HG03159 (cell line): Measurements from ENCODE around the gene LPIN1.
"Not testable (repeated sequence)": the region's sequence is repeated elsewhere in the genome, so short reads cannot be mapped to it uniquely, and the experiment has no call there.

Experiments
- ATAC-seq: cut with Tn5 transposase; IDR thresholded peaks from one replicate; pipeline ENCODE4 v1.9.1; 2021; ENCODE audit warnings: mild to moderate bottlenecking, moderate library complexity; ENCODE audit not compliant: unreplicated experiment

LPIN1 gene

GRCh38 chr2:11829324-11829946, 83.0 kb downstream of the LPIN1 start:
- peak; percentile 33 for ATAC-seq

GRCh38 chr2:11829947-11830707, 83.7 kb downstream of the LPIN1 start:
- ATAC-seq, result peak; percentile 78

- no peak for ATAC-seq
Measured at GRCh38 chr2:11830708-11831301, 84.4 kb downstream of the LPIN1 start.

- ATAC-seq, result no peak
Measured at GRCh38 chr2:11831415-11831814, 85.0 kb downstream of the LPIN1 start.

GRCh38 chr2:11832531-11832930, 86.1 kb downstream of the LPIN1 start:
- ATAC-seq, result no peak

GRCh38 chr2:11833601-11834000, 87.2 kb downstream of the LPIN1 start:
- no peak for ATAC-seq

GRCh38 chr2:11835403-11835802, 89.0 kb downstream of the LPIN1 start:
- ATAC-seq, result no peak

- no peak for ATAC-seq
Measured at GRCh38 chr2:11836647-11837219, 90.3 kb downstream of the LPIN1 start.

- ATAC-seq, result no peak
Measured at GRCh38 chr2:11837875-11838734, 91.7 kb downstream of the LPIN1 start.

- no peak for ATAC-seq
Measured at GRCh38 chr2:11839916-11840315, 93.5 kb downstream of the LPIN1 start.

GRCh38 chr2:11842336-11842735, 95.9 kb downstream of the LPIN1 start:
- no peak for ATAC-seq

- ATAC-seq, result not testable (repeated sequence)
Measured at GRCh38 chr2:11844798-11845197, 98.4 kb downstream of the LPIN1 start.

- not testable (repeated sequence) for ATAC-seq
Measured at GRCh38 chr2:11847935-11848334, 101.5 kb downstream of the LPIN1 start.

GRCh38 chr2:11850082-11850481, 103.7 kb downstream of the LPIN1 start:
- no peak for ATAC-seq

- ATAC-seq, result no peak
Measured at GRCh38 chr2:11852526-11853196, 106.2 kb downstream of the LPIN1 start.

- ATAC-seq, result no peak
Measured at GRCh38 chr2:11853197-11853588, 106.8 kb downstream of the LPIN1 start.

GRCh38 chr2:11855064-11855760, 108.8 kb downstream of the LPIN1 start:
- ATAC-seq, result no peak

- ATAC-seq, result no peak
Measured at GRCh38 chr2:11856095-11856494, 109.7 kb downstream of the LPIN1 start.

GRCh38 chr2:11858883-11859282, 112.5 kb downstream of the LPIN1 start:
- ATAC-seq, result no peak

- not testable (repeated sequence) for ATAC-seq
Measured at GRCh38 chr2:11859975-11860374, 113.5 kb downstream of the LPIN1 start.
